Measurements from ENCODE around the gene TLK1.

Gene TLK1

GRCh38 chr2:171169839-171170238 lies 9.1 kb upstream of the TLK1 start (continued):
- TF ChIP-seq ZFP3 (CRISPR knock-in tag; IDR thresholded peaks at IDR 0.05) = no peak
- TF ChIP-seq ISL1 (CRISPR knock-in tag; IDR thresholded peaks at IDR 0.05) = no peak
- TF ChIP-seq PATZ1 (CRISPR knock-in tag; IDR thresholded peaks at IDR 0.05; ENCODE audit: borderline replicate concordance) = no peak

GRCh38 chr2:171169333-171169732 lies 8.6 kb upstream of the TLK1 start:
- TF ChIP-seq BACH2 (CRISPR knock-in tag; IDR thresholded peaks at IDR 0.05; ENCODE audit: borderline replicate concordance) = no peak
- no peak for TF ChIP-seq ZC3H10 (CRISPR knock-in tag; IDR thresholded peaks at IDR 0.05)
- TF ChIP-seq TOX (CRISPR knock-in tag; IDR thresholded peaks at IDR 0.05; ENCODE audit: borderline replicate concordance) = no peak
- no peak for TF ChIP-seq PPARA (CRISPR knock-in tag; IDR thresholded peaks at IDR 0.05; ENCODE audit: borderline replicate concordance)
- no peak for TF ChIP-seq PATZ1 (CRISPR knock-in tag; IDR thresholded peaks at IDR 0.05; ENCODE audit: borderline replicate concordance)
- no peak for TF ChIP-seq ZNF565 (CRISPR knock-in tag; conservative IDR thresholded peaks at IDR 0.05; ENCODE audit: low read depth)
- TF ChIP-seq TSHZ2 (CRISPR knock-in tag; IDR thresholded peaks at IDR 0.05) = no peak
- TF ChIP-seq POU6F1 (CRISPR knock-in tag; IDR thresholded peaks at IDR 0.05; ENCODE audit: borderline replicate concordance, low read depth) = no peak
- no peak for TF ChIP-seq RARB (CRISPR knock-in tag; IDR thresholded peaks at IDR 0.05)
- no peak for ATAC-seq

GRCh38 chr2:171167352-171167997 lies 6.8 kb upstream of the TLK1 start:
- TF ChIP-seq ZNF8 (CRISPR knock-in tag; IDR thresholded peaks at IDR 0.05) (no peak), POU6F1 (CRISPR knock-in tag; IDR thresholded peaks at IDR 0.05; ENCODE audit: borderline replicate concordance, low read depth) (no peak), TOX (CRISPR knock-in tag; IDR thresholded peaks at IDR 0.05; ENCODE audit: borderline replicate concordance) (no peak), GLIS3 (CRISPR knock-in tag; IDR thresholded peaks at IDR 0.05) (no peak), RARB (CRISPR knock-in tag; IDR thresholded peaks at IDR 0.05) (no peak), ZFP3 (CRISPR knock-in tag; IDR thresholded peaks at IDR 0.05) (no peak), CSDC2 (CRISPR knock-in tag; IDR thresholded peaks at IDR 0.05) (no peak), OSR1 (CRISPR knock-in tag; IDR thresholded peaks at IDR 0.05) (no peak), ISL1 (CRISPR knock-in tag; IDR thresholded peaks at IDR 0.05) (no peak), CREB5 (CRISPR knock-in tag; IDR thresholded peaks at IDR 0.05; ENCODE audit: low read depth) (no peak), CSRNP3 (CRISPR knock-in tag; IDR thresholded peaks at IDR 0.05) (no peak)

More at GRCh38 chr2:171167352-171167997, 6.8 kb upstream of the TLK1 start:
- no peak for ATAC-seq
